ENCODE data around the gene PKNOX2. TPM values are rescaled to one million over a fixed set of nuclear protein-coding genes. Genes with fewer than 3 reads are reported as not detected.

PKNOX2 gene
- total and polyA plus RNA-seq, 2 of the 4 experiments (the other 2 are of a cell fraction): 0.72 to 2.3 TPM

GRCh38 chr11:125319649-125320048, 155.1 kb downstream of the PKNOX2 start:
- Histone ChIP-seq H2BK20ac (ENCODE audit: low read depth, low read length) (no peak overlapping the region), H3K9me3 (ENCODE audit: control insufficient read depth, insufficient read depth, low read length) (no peaks in the 10 kb centered on the region; the same call in 1 of the 2 replicates), H2BK5ac (ENCODE audit: low read depth, low read length, poor library complexity, severe bottlenecking) (no peak overlapping the region), H3K27ac (ENCODE audit: insufficient read depth, low read length) (no peak overlapping the region), H3K56ac (ENCODE audit: extremely low read depth, insufficient read depth, low read length) (no peak overlapping the region), H3K4me2 (ENCODE audit: low read depth, low read length) (no peak overlapping the region), H2BK120ac (ENCODE audit: low read depth, low read length) (no peak overlapping the region), H3K36me3 (ENCODE audit: control insufficient read depth, insufficient read depth, low read length) (no peaks in the 10 kb centered on the region), H3K18ac (ENCODE audit: low read depth, low read length) (no peak overlapping the region), H2AK5ac (ENCODE audit: low read depth, low read length) (no peak overlapping the region), H4K5ac (ENCODE audit: low read depth, low read length) (no peak overlapping the region), H4K20me1 (ENCODE audit: insufficient read depth, low read length) (no peaks in the 10 kb centered on the region), H3K4me3 (ENCODE audit: insufficient read depth, low read depth, low read length) (no peak overlapping the region), H2AK9ac (replicated peaks; ENCODE audit: low read depth, low read length, poor library complexity) (no peak overlapping the region), H3K9ac (ENCODE audit: low read depth, low read length) (no peak overlapping the region), H3K23ac (ENCODE audit: low read depth, low read length) (no peak overlapping the region), H4K8ac (ENCODE audit: low read depth in 2 of 2, low read length in 2 of 2) (no peak overlapping the region), H4K91ac (ENCODE audit: insufficient read depth, low read depth, low read length) (no peak overlapping the region), H3K27me3 (ENCODE audit: control insufficient read depth, insufficient read depth, low read length) (peaks cover 11% of the 10 kb centered on the region), H3K9me1 (ENCODE audit: insufficient read depth, low read length) (no peaks in the 10 kb centered on the region; the same call in 1 of the 2 replicates), H3K4ac (ENCODE audit: low read depth, low read length) (no peak overlapping the region), H3K79me1 (ENCODE audit: low read depth in 1 of 2, low read length in 2 of 2) (no peaks in the 10 kb centered on the region), H2BK15ac (ENCODE audit: low read depth, low read length) (no peak overlapping the region), H2AFZ (replicated peaks; ENCODE audit: low read length, poor library complexity) (no peak overlapping the region), H3K4me1 (ENCODE audit: control insufficient read depth, insufficient read depth, low read length) (peaks cover 5% of the 10 kb centered on the region; the same call in 1 of the 2 replicates), H3K14ac (replicated peaks; ENCODE audit: low read depth, low read length) (no peak overlapping the region)
- no CpG with 5 or more reads among the region's 1 CpG for WGBS, 2 experiments (ENCODE audit: extremely low coverage in 2 of 2, insufficient read length in 1 of 2)
- no peak for ATAC-seq (ENCODE audit: low read depth)
- TF ChIP-seq MXI1 (IDR thresholded peaks at IDR 0.05; ENCODE audit: borderline replicate concordance, low read depth, low read length): no peak
- BruUV-seq (replicated peaks): no TSS peak
- dilution Hi-C loops (cut with HindIII; ENCODE audit: low sequenced_read_pairs, unreplicated experiment): no loop called here
- DNase-seq: no peak
- in situ Hi-C loops (cut with MboI; ENCODE audit: low sequenced_read_pairs): no loop called here
- ChIA-PET CTCF (interaction anchor here (2.1 kb wide), 1 partner anchor 26 kb away, joined by 5 read pairs; no protein-coding TSS in a partner anchor), POLR2A (ENCODE audit: unreplicated experiment) (no interaction called here)
- intact Hi-C loops (cut with micrococcal nuclease): no loop called here

Data from IMR-90 (cell line).